H1 (cell line): ENCODE results near the gene LIPI. TPM values are rescaled to one million over a fixed set of nuclear protein-coding genes. Genes with fewer than 3 reads are reported as not detected.

Experiments
- CTCF ChIA-PET: fragments of 300-600 bp; sonication (Branson Sonifier 250); formaldehyde crosslinking; loops from one replicate; lab custom pipeline; 2021; ENCODE audit not compliant: partially characterized antibody; lab: Charles Lee
- POLR2A ChIA-PET: fragments of 300-600 bp; sonication (Branson Sonifier 250); formaldehyde crosslinking; loops from one replicate; lab custom pipeline; 2021; ENCODE audit warnings: inconsistent platforms; ENCODE audit not compliant: partially characterized antibody; lab: Charles Lee
- DNase-seq, 2 experiments: peaks; one replicate each; pipeline versions ENCODE4 v3.0.0 to v3.0.0-alpha.2; 2010 to 2022; ENCODE audit warnings: low spot score in 2 of 2, low read depth in 1 of 2, mixed read lengths in 1 of 2
- FAIRE-seq: peaks from 2 replicates; lab custom pipeline; 2011; peaks lifted over from hg19 to GRCh38; lab: Jason Lieb, UNC
- H2AFZ ChIP-seq: 2 replicates; pipeline ENCODE4 v1.8.1; 2012; ENCODE audit warnings: low read length, inconsistent platforms
- H2AK5ac ChIP-seq: 2 replicates; pipeline ENCODE4 v1.6.1; 2013; ENCODE audit warnings: low read depth, low read length
- H2BK120ac ChIP-seq: replicated peaks from 2 replicates; pipeline ENCODE3; 2013; ENCODE audit warnings: low read depth, low read length, inconsistent platforms
- H2BK12ac ChIP-seq: 2 replicates; pipeline ENCODE4 v1.6.1; 2013; ENCODE audit warnings: low read depth, low read length
- H2BK15ac ChIP-seq: 2 replicates; pipeline ENCODE4 v1.6.1; 2013; ENCODE audit warnings: low read length
- H2BK20ac ChIP-seq: 2 replicates; pipeline ENCODE4 v1.6.1; 2013; ENCODE audit warnings: low read length
- H2BK5ac ChIP-seq: 2 replicates; pipeline ENCODE4 v1.6.1; 2013; ENCODE audit warnings: low read depth, low read length
- H3K14ac ChIP-seq: 2 replicates; pipeline ENCODE4 v1.6.1; 2013; ENCODE audit warnings: inconsistent platforms; ENCODE audit not compliant: insufficient read length
- H3K18ac ChIP-seq: 2 replicates; pipeline ENCODE4 v1.6.1; 2013; ENCODE audit warnings: low read length; ENCODE audit errors: extremely low read depth
- H3K23ac ChIP-seq: 2 replicates; pipeline ENCODE4 v1.6.1; 2013; ENCODE audit warnings: inconsistent platforms; ENCODE audit not compliant: insufficient read length
- H3K23me2 ChIP-seq: 2 replicates; pipeline ENCODE4 v1.6.1; 2013; ENCODE audit warnings: low read depth, low read length
- H3K27ac ChIP-seq: 2 replicates; pipeline ENCODE4 v1.6.1; 2011; ENCODE audit warnings: low read depth, low read length, inconsistent platforms
- H3K27me3 ChIP-seq, 4 experiments: replicated peaks in 1 of 4; 1 replicate in 1 of 4; 2 replicates in 3 of 4; pipeline versions ENCODE4 v1.6.1 to v1.8.1; 2011 to 2013; ENCODE audit warnings: low read length in 3 of 4, mild to moderate bottlenecking in 3 of 4, inconsistent platforms in 2 of 4, mixed read lengths in 2 of 4, moderate library complexity in 1 of 4; ENCODE audit not compliant: control insufficient read depth in 3 of 4, insufficient read depth in 3 of 4; ENCODE audit errors: extremely low read depth in 1 of 4
- H3K36me3 ChIP-seq, 4 experiments: 2 replicates each; pipeline versions ENCODE4 v1.6.1 to v1.8.1; 2011 to 2013; ENCODE audit warnings: mild to moderate bottlenecking in 4 of 4, low read length in 3 of 4, moderate library complexity in 2 of 4, control low read depth in 1 of 4, inconsistent platforms in 1 of 4; ENCODE audit not compliant: insufficient read depth in 4 of 4, control insufficient read depth in 2 of 4
- H3K4ac ChIP-seq: replicated peaks from 2 replicates; pipeline ENCODE3; 2013; ENCODE audit warnings: low read length, low read depth, mixed read lengths, inconsistent platforms; ENCODE audit not compliant: insufficient read length
- H3K4me1 ChIP-seq, 4 experiments: replicated peaks in 1 of 4; 1 replicate in 1 of 4; 2 replicates in 3 of 4; pipeline versions ENCODE4 v1.6.1 to v1.8.1; 2011 to 2013; ENCODE audit warnings: low read length in 3 of 4, inconsistent platforms in 2 of 4, mixed read lengths in 1 of 4; ENCODE audit not compliant: insufficient read depth in 4 of 4, control insufficient read depth in 3 of 4
- H3K4me2 ChIP-seq, 2 experiments: 2 replicates each; pipeline versions ENCODE4 v1.6.1 to v1.8.1; 2011 to 2013; ENCODE audit warnings: low read depth in 2 of 2, low read length in 2 of 2, control low read depth in 1 of 2, inconsistent platforms in 1 of 2, mild to moderate bottlenecking in 1 of 2; ENCODE audit not compliant: insufficient read depth in 1 of 2
- H3K4me3 ChIP-seq, 4 experiments: fragments of 200-600, 300-600 bp in 1 of 4; sonication (generic), shearing (Covaris generic), sonication (Bioruptor Twin) in 1 of 4; 2 replicates each; pipeline versions ENCODE4 v1.5.1 to v1.8.1; 2011 to 2016; ENCODE audit warnings: low read length in 4 of 4, low read depth in 3 of 4, control low read depth in 2 of 4, inconsistent platforms in 2 of 4, mild to moderate bottlenecking in 2 of 4, mixed read lengths in 1 of 4, moderate library complexity in 1 of 4; ENCODE audit not compliant: insufficient read depth in 2 of 4; ENCODE audit errors: extremely low read depth in 1 of 4
- H3K56ac ChIP-seq: replicated peaks from 2 replicates; pipeline ENCODE3; 2013; ENCODE audit warnings: low read depth, mild to moderate bottlenecking, mixed read lengths, low read length, inconsistent platforms; ENCODE audit not compliant: insufficient read length
- H3K79me1 ChIP-seq: 2 replicates; pipeline ENCODE4 v1.6.1; 2013; ENCODE audit warnings: low read depth, low read length, control low read depth
- H3K79me2 ChIP-seq, 2 experiments: 2 replicates each; pipeline versions ENCODE4 v1.6.1 to v1.8.1; 2012 to 2013; ENCODE audit warnings: low read length in 2 of 2, mild to moderate bottlenecking in 2 of 2, inconsistent platforms in 1 of 2; ENCODE audit not compliant: insufficient read depth in 2 of 2, control insufficient read depth in 1 of 2
- H3K9ac ChIP-seq, 4 experiments: replicated peaks in 1 of 4; 1 replicate in 1 of 4; 2 replicates in 3 of 4; pipeline versions ENCODE4 v1.6.1 to v1.8.1; 2011 to 2013; ENCODE audit warnings: low read depth in 3 of 4, low read length in 3 of 4, control low read depth in 2 of 4, mild to moderate bottlenecking in 2 of 4, moderate library complexity in 2 of 4, inconsistent platforms in 1 of 4; ENCODE audit errors: extremely low read depth in 1 of 4
- H3K9me3 ChIP-seq, 2 experiments: 2 replicates each; pipeline versions ENCODE4 v1.6.1 to v1.8.1; 2012 to 2013; ENCODE audit warnings: mild to moderate bottlenecking in 2 of 2, moderate library complexity in 2 of 2, control low read depth in 1 of 2, inconsistent platforms in 1 of 2, low read depth in 1 of 2, low read length in 1 of 2, mixed read lengths in 1 of 2; ENCODE audit not compliant: insufficient read depth in 2 of 2
- H4K20me1 ChIP-seq, 2 experiments: replicated peaks in 1 of 2; 2 replicates each; pipeline versions ENCODE3 to v1.8.1; 2011 to 2013; ENCODE audit warnings: inconsistent platforms in 2 of 2, low read length in 2 of 2, mild to moderate bottlenecking in 1 of 2; ENCODE audit not compliant: insufficient read depth in 2 of 2, control insufficient read depth in 1 of 2
- H4K5ac ChIP-seq: 2 replicates; pipeline ENCODE4 v1.6.1; 2013; ENCODE audit warnings: low read length, low read depth, mixed read lengths, inconsistent platforms; ENCODE audit not compliant: insufficient read length
- H4K8ac ChIP-seq: 2 replicates; pipeline ENCODE4 v1.8.0; 2013; ENCODE audit warnings: mild to moderate bottlenecking, moderate library complexity, low read length, inconsistent platforms; ENCODE audit not compliant: insufficient read depth; ENCODE audit errors: extremely low read depth
- H4K91ac ChIP-seq: replicated peaks from 2 replicates; pipeline ENCODE3; 2013; ENCODE audit warnings: low read length, mixed read lengths, inconsistent platforms; ENCODE audit not compliant: insufficient read length
- JUND ChIP-seq: IDR thresholded peaks from 2 replicates; pipeline ENCODE4 v1.6.1; 2011; ENCODE audit warnings: mild to moderate bottlenecking, improper control_type of control experiment, low read length
- KDM1A ChIP-seq: fragments of 200-600, 300-600 bp; sonication (generic); IDR thresholded peaks from 2 replicates; pipeline ENCODE4 v1.7.1; 2016; ENCODE audit warnings: mild to moderate bottlenecking, low read length, borderline replicate concordance
- SAP30 ChIP-seq: fragments of 300-600 bp; sonication (generic); IDR thresholded peaks from 2 replicates; pipeline ENCODE4 v1.7.1; 2012; ENCODE audit warnings: low read length, moderate library complexity, mild to moderate bottlenecking, inconsistent platforms; ENCODE audit not compliant: insufficient read depth, insufficient replicate concordance
- WGBS, 2 experiments: shearing (Covaris generic) in 1 of 2; methylation state at CpG; one replicate each; pipeline versions ENCODE4 v1.1.6 to v1.1.7; 2013 to 2015; ENCODE audit warnings: low lambda C conversion rate in 2 of 2, mixed read lengths in 2 of 2, inconsistent platforms in 1 of 2, low coverage in 1 of 2, missing lambda C conversion rate in 1 of 2; ENCODE audit not compliant: insufficient replicate concordance in 2 of 2, insufficient coverage in 1 of 2, insufficient read length in 1 of 2; ENCODE audit errors: extremely low coverage in 1 of 2, missing lambda C conversion rate in 1 of 2; 5-methylcytosine and 5-hydroxymethylcytosine counted together
- polyA plus RNA-seq, 7 experiments: library from polyadenylated mRNA; depleted of rRNA in 3 of 7; stranded (reverse) in 5 of 7; unstranded in 2 of 7; fragments of >200 nt in 5 of 7; fragments of 200-250 nt in 2 of 7; gene quantifications; 1 replicate in 5 of 7; 2 replicates in 1 of 7; 4 replicates in 1 of 7; pipeline versions ENCODE4 v1.2.1 to v1.2.3, GENCODE V29; 2011 to 2013; ENCODE audit warnings: missing spikeins in 2 of 7, mixed read lengths in 2 of 7
- total RNA-seq: library from RNA; stranded (reverse); fragmentation: NEBNext Ultra II Directional; extraction: Animal tissue kit (Norgen Biotek cat#: 25700); gene quantifications from 2 replicates; pipeline ENCODE4 v1.2.1, GENCODE V29; 2021

Gene LIPI
- total and polyA plus RNA-seq, 2 of the 8 experiments (the other 6 are each of a cell fraction or from before 2014, with no cell fraction given): not detected

DNA sequence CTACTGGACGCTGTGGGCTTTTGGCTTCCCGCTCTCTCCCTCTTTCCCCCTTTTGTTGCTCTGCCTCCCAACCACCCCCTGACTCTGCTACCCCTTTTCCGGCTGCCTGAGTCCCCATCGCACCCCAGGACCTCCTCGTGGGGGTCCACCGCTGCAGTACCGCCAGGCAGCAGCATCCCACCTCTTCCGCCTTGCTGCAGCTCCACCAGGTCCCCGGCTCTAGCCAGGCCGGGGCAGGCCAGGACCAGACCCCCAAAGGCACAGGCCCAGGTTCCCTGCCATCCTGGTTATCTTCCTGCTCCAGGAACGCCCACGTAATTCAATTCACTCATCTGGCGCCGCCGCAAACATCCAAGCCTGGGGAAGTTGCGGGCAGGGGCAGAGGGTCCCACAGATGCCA, 139.8 kb downstream of the LIPI start:
- FAIRE-seq (no peak), DNase-seq (peak in 1 of 2 experiments; percentile 30)
- Histone ChIP-seq H2BK5ac (no peak overlapping the region), H3K79me2 (no peaks in the 10 kb centered on the region), H2AFZ (no peak overlapping the region), H3K9ac (no peak overlapping the region), H3K27ac (no peak overlapping the region; the same call in 1 of the 2 replicates), H3K27me3 (no peaks in the 10 kb centered on the region), H4K8ac (no peak overlapping the region), H3K23ac (no peak overlapping the region), H2BK120ac (no peak overlapping the region), H2AK5ac (no peak overlapping the region), H4K5ac (no peak overlapping the region), H3K4me2 (no peak overlapping the region), H2BK12ac (no peak overlapping the region), H3K23me2 (no peaks in the 10 kb centered on the region), H3K56ac (no peak overlapping the region), H3K36me3 (no peaks in the 10 kb centered on the region), H3K9me3 (peaks cover 0 to 8% of the 10 kb centered on the region in 2 experiments; a peak in 1 of 4 replicates), H4K91ac (no peak overlapping the region), H3K4ac (no peak overlapping the region), H3K18ac (no peak overlapping the region), H3K4me3 (no peak overlapping the region), H2BK15ac (no peak overlapping the region), H2BK20ac (no peak overlapping the region), H3K79me1 (0 out of 2 replicates have a peak, but pooled peaks cover 2% of the 10 kb centered on the region), H3K14ac (no peak overlapping the region), H3K4me1 (no peaks in the 10 kb centered on the region), H4K20me1 (peaks cover 0 to 1% of the 10 kb centered on the region in 2 experiments)
- TF ChIP-seq SAP30: no peak
- no peak for TF ChIP-seq KDM1A
- no peak for TF ChIP-seq JUND
- ChIA-PET POLR2A (no interaction called here), CTCF (interaction anchor here (1.5 kb wide), 1 partner anchor 24 kb away, joined by 3 read pairs; no protein-coding TSS in a partner anchor)
- 85% methylated on average over 11 of the region's 16 CpGs; no CpG with 5 or more reads in 1 of the 2 experiments for WGBS, 2 experiments
